Type B pancreatic cell (in vitro differentiated cells): ENCODE results near the gene OR5A1. TPM values are rescaled to one million over a fixed set of nuclear protein-coding genes. Genes with fewer than 3 reads are reported as not detected.

Source experiments
- DNase-seq: peaks from one replicate; pipeline ENCODE4 v3.0.0; 2021; ENCODE audit warnings: mixed read lengths; ENCODE audit not compliant: unreplicated experiment; ENCODE audit errors: extremely low spot score
- H3K27ac Mint-ChIP-seq: 2 replicates; pipeline ENCODE4 v1.8.0; 2021; ENCODE audit warnings: mild to moderate bottlenecking, mixed read lengths
- H3K27me3 Mint-ChIP-seq: 2 replicates; pipeline ENCODE4 v1.8.0; 2021; ENCODE audit warnings: mixed read lengths
- H3K36me3 Mint-ChIP-seq: 2 replicates; pipeline ENCODE4 v1.8.0; 2021; ENCODE audit warnings: mixed read lengths
- H3K4me1 Mint-ChIP-seq: one replicate; pipeline ENCODE4 v1.8.0; 2021; ENCODE audit warnings: mixed read lengths; ENCODE audit not compliant: unreplicated experiment
- H3K4me3 Mint-ChIP-seq: 2 replicates; pipeline ENCODE4 v1.8.0; 2021; ENCODE audit warnings: mild to moderate bottlenecking, mixed read lengths
- H3K9me3 Mint-ChIP-seq: 2 replicates; pipeline ENCODE4 v1.8.0; 2021; ENCODE audit warnings: mixed read lengths
- CTCF ChIP-seq: fragments of 200-600 bp; sonication (generic); conservative IDR thresholded peaks from 2 replicates; pipeline ENCODE4 v1.5.0; 2021; ENCODE audit warnings: antibody characterized with exemption, mild to moderate bottlenecking
- total RNA-seq: library from RNA; stranded (reverse); gene quantifications from 2 replicates; pipeline ENCODE4 v1.2.1, GENCODE V29; 2021; ENCODE audit warnings: low replicate concordance

OR5A1 gene
- total RNA-seq, 1 donor from 2014 or later, result not detected

GRCh38 chr11:59413646-59414045, 22.6 kb upstream of the OR5A1 start:
- H3K4me3 Mint-ChIP-seq, result no peak overlapping the region
- no peak overlapping the region for H3K27ac Mint-ChIP-seq
- no peaks in the 10 kb centered on the region for H3K36me3 Mint-ChIP-seq
- H3K9me3 Mint-ChIP-seq, result no peaks in the 10 kb centered on the region
- no peaks in the 10 kb centered on the region for H3K27me3 Mint-ChIP-seq
- no peak for TF ChIP-seq CTCF
- no peaks in the 10 kb centered on the region for H3K4me1 Mint-ChIP-seq
- DNase-seq, result no peak

GRCh38 chr11:59415111-59415510, 21.2 kb upstream of the OR5A1 start:
- H3K4me3 Mint-ChIP-seq, result no peak overlapping the region
- no peaks in the 10 kb centered on the region for H3K27me3 Mint-ChIP-seq
- H3K36me3 Mint-ChIP-seq, result no peaks in the 10 kb centered on the region

GRCh38 chr11:59416613-59417012, 19.7 kb upstream of the OR5A1 start:
- Mint-ChIP-seq H3K4me1 (no peaks in the 10 kb centered on the region), H3K4me3 (no peak overlapping the region), H3K36me3 (no peaks in the 10 kb centered on the region), H3K27me3 (no peaks in the 10 kb centered on the region), H3K9me3 (no peaks in the 10 kb centered on the region), H3K27ac (no peak overlapping the region)
- TF ChIP-seq CTCF, result no peak
- no peak for DNase-seq

More at GRCh38 chr11:59415111-59415510, 21.2 kb upstream of the OR5A1 start:
- no peak for DNase-seq
- Mint-ChIP-seq H3K9me3 (no peaks in the 10 kb centered on the region), H3K4me1 (no peaks in the 10 kb centered on the region), H3K27ac (no peak overlapping the region)
- no peak for TF ChIP-seq CTCF

GRCh38 chr11:59417023-59417422, 19.2 kb upstream of the OR5A1 start:
- Mint-ChIP-seq H3K4me3 (no peak overlapping the region), H3K27ac (no peak overlapping the region), H3K9me3 (no peaks in the 10 kb centered on the region), H3K27me3 (no peaks in the 10 kb centered on the region), H3K36me3 (no peaks in the 10 kb centered on the region), H3K4me1 (no peaks in the 10 kb centered on the region)
- TF ChIP-seq CTCF, result no peak
- DNase-seq, result no peak

GRCh38 chr11:59418156-59418555, 18.1 kb upstream of the OR5A1 start:
- H3K36me3 Mint-ChIP-seq, result no peaks in the 10 kb centered on the region

More at GRCh38 chr11:59418156-59418555, 18.1 kb upstream of the OR5A1 start:
- Mint-ChIP-seq H3K27me3 (no peaks in the 10 kb centered on the region), H3K4me3 (no peak overlapping the region), H3K27ac (no peak overlapping the region), H3K9me3 (no peaks in the 10 kb centered on the region), H3K4me1 (no peaks in the 10 kb centered on the region)
- TF ChIP-seq CTCF, result no peak
- no peak for DNase-seq
